Stimulated activated CD4-positive, alpha-beta T cell treated with anti-CD3 and anti-CD28 coated beads, Interleukin-2, amount 100 ng/mL, for 48 hours (primary cell): ENCODE measurements around the gene CBX3.
"Not testable (repeated sequence)": the region's sequence is repeated elsewhere in the genome, so short reads cannot be mapped to it uniquely, and the experiment has no call there.

ENCODE experiments used
- DNase-seq, 2 donors: peaks; one replicate each; pipeline ENCODE4 v3.0.0-alpha.2; 2020

Gene CBX3

DNA sequence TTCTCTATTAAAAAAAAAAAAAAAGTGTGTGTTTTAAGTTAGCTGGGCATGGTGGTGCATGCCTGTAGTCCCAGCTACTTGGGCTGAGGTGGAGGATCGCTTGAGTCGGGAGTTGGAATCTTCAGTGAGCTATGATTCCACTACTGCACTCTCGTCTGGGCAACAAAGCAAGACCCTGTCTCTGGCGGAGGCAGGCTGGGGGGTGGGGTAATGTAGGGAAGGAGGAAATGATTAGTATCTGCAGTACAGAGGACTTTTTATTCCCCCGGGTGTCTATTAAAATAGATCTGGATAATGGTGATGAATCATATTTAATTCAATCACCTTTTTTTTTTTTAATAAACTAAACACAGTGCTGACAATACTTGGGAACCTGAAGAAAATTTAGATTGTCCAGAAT, 6.5 kb downstream of the CBX3 start:
- no peak for DNase-seq

DNA sequence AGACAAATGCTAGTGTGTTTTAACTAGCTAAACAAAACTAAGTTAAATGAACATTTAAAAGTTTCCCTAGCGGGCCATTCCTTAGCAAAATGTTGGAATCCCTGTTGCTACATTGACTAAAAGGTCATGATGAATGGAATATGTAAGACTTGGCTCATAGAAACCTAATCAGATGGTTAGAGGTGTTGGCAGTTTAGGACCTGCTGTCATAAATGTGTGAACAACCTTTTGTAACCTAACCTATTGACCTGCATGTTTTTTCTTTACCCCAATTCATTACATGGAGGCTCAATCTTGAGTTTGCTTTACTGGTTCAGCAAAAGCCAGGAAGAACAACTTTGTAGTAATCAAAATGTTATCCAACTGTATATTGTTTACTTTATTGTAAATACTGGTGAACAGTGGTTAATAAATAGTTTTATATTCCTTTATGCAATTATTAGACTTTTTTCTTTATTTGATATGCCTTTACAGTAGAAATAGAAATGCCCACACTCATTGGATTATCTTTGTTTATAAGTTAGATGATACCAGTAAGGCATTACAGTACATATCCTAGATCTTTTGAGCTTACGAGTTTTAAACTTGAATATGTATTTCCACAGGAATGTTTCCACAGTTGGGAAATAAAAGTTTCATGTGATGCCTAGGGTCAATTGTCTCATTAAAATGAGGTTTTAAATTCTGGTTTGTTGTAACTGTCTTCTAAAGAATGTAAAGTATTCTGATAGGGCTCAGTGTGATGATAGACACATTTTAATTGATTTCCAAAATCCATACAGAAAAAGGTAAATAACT, 11.6 kb downstream of the CBX3 start:
- DNase-seq: no peak

DNA sequence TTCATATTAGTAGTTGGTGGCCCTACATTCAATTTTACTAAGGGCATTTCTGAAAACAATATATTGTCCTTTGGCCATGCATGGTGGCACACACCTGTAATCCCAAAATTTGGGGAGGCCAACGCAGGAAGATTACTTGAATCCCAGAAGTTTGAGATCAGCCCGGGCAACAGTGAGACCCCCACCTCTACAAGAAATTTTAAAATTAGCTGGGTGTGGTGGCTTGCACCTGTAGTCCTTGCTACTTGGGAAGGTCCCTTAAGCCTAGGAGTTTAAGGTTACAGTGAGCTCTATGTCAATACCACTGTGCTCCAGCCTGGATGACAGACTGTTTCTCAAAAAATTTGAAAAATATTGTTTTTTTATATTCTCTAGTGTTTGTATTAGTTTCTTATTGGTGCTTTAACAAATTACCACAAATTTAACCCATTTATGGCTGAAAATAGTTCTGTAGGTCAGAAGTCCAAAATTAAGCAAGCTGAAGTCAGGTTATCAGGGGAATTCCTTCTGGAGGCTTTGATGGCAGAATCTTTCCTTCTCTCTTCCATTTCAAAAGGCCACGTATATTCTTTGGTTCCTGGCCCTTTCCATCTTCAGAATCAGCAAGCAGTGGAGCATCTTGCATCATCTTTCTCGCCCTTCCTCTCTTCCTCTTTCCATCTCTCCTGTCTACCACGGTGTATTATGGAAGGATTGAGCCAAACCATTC, 12.4 kb downstream of the CBX3 start:
- no peak for DNase-seq

DNA sequence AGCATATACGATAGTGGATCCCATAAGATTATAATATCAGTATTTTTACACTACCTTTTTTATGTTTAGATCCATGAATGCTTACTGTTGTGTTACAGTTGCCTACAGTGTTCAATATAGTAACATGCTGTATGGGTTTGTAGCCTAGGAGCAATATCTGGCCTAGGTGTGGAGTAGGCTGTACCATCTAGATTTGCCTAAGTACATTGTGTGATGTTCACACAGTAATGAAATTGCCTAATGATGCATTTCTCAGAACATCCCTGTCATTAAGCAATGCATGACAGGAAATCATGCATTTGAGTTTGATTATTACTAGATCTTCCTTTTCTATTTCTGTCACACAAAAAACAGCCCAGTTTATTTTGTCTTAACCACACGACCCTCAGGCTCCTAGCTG, 14.5 kb downstream of the CBX3 start:
- no peak for DNase-seq

DNA sequence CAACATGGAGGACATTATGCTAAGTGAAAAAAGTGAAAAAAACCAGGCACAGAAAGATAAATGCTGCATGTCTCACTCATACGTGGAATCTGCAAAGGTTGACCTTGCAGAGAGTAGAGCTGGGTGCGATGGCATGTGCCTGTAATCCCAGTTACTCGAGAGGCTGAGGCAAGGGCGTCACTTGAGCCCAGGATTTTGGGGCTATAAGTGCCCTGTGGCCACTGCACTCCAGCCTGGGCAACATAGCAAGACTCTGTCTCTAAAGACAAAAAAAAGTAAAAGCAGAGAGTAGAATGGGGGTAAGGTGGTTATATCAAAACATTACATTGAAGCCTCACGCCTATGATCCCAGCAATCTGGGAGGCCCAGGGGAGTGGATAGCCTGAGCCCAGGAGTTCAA, 22.8 kb downstream of the CBX3 start:
- no peak for DNase-seq

DNA sequence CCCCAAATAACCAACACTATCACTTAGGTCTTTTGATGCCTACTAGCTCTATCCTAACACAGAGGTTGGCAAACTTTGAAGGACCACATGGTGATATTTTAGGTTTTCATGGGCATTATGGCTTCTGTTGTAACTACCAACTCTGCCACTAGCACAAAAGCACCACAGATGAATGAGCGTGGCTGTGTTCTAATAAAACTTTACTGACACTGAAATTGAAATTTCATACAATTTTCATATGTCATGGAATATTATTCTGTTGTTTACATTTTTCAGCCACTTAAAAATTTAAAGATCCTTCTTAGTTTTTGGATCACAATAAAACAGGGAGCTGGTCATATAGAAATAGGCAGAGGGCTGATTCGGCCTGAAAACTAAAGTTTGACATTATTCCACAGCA, 26.4 kb downstream of the CBX3 start:
- no peak for DNase-seq

DNA sequence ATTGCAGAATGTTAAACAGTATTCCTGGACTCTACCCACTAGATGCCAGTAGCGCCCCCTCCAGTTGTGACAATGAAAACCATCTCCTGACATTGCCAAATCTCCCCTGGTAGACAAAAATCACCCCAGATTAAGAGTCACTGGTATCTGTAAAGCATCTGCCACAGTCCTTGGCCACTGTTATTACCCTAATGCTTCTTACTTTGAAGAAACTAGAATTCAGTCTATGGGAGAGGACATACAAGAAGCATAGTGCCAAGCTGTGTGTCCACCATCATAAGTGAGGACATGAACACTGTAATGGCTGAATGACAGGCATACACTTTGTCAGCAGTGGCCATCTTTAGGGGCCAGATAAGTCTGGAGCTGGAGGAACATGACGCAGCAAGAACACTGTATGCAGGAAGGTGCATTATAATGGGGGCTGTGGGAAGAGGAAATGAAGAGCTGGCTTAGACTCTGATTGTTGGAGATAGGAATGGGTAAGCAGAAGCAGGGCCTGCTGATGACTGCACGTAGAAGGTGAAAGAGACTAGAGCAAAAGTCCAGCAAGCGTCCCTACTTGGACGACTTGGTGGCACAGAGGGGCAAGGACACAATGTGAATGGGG, 32.5 kb downstream of the CBX3 start:
- DNase-seq: no peak

DNA sequence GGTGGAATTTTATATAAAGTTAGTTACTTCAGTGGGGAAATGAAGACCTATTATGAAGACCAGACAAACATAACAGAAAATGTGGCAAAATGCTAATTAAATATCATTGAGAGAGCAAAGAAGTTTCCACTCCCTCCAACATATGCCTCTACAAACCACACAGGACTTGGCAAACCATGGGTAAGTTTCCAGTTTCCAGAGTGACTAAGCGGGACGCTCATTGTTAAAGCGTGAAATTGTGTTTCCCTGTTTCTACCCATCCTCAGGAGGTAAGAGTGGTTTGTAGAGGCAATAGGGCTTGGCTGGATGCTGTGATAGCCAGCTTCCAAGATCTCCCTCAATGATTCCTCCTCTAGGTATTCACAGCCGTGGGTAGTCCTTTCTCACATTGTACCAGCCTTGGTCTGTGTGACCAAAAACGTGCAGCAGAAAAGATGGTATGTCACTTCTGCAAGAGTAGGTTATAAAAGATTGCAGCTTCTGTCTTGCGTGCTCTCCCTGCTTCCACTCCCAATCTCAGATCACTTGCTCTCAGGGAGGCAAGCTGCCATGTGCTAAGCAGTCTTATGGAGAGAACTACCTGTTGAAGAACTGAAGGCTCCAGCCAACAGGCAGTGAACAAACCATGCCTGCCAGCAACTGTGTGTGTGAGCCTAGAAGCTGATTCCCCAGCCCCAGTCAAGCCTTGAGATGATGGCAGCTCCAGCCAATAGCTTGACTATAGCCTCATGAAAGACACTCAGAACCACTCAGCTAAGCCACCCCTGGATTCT, 35.7 kb downstream of the CBX3 start:
- DNase-seq: no peak

DNA sequence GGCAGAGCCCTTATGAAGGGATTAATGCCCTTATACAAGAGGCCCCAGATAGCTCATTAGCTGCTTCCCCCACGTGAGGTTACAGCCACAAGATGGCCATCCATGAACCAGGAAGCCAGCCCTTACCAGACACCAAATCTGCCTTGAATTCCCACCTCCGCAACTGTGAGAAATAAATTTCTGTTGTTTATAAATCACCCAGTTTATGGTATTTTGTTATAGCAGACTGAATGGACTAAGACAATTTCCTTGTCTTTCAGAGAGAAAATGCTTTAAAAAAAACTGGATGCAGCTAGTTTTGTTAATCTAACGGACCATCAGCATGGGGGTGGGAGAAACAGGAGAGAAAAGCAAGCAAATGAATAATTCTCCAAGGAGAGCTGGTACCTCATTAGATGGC, 36.5 kb downstream of the CBX3 start:
- no peak for DNase-seq

DNA sequence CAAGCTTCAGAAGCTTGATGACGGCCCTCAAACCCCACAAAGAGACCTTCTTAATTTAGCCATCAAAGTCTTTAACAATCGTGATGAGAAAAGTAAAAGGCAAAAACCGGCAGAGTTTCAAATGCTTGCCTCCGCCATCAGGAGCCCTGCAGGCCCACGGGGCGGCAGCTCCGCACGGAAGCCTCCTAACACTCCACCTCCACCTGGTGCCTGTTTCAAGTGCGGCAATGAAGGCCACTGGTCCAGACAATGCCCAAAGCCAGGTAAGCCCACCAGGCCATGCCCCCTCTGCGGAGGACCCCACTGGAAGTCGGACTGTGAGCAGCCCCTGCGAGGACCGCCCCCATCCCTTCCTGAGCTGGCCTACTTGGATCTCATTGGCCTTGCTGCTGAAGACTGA, 43.6 kb downstream of the CBX3 start:
- no peak for DNase-seq

DNA sequence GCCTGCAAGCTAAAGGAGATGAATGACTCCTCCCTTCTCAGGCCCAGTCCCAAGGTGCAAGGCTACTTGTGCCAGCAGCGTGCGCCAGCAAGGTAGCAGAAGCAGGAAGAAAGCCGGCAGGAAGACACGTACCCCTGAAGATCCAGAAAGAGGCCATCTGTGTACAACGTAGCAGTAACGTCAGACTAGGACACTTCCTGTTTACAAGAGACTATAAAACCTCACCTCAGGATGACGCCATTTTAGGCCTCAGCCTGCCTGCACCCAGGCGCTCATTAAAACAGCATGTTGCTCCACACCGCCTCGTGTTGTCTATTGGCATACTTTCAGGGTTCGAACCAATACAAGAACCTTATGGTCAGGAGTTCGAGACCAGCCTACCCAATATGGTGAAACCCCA, 48.7 kb downstream of the CBX3 start:
- no peak for DNase-seq

DNA sequence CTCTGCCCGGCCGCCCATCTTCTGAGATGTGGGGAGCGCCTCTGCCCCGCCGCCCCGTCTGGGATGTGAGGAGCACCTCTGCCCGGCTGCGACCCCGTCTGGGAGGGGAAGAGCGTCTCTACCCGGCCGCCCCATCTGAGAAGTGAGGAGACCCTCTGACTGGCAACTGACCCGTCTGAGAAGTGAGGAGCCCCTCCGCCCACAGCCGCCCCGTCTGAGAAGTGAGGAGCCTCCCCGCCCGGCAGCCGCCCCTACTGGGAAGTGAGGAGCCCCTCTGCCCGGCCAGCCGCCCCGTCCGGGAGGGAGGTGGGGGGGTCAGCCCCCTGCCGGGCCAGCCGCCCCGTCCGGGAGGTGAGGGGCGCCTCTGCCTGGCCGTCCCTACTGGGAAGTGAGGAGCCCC, 60.3 kb downstream of the CBX3 start:
- not testable (repeated sequence) for DNase-seq
